HuH-7.5 (cell line): Measurements from ENCODE around the gene INSC.
"Not testable (repeated sequence)": the region's sequence is repeated elsewhere in the genome, so short reads cannot be mapped to it uniquely, and the experiment has no call there.

Source experiments
- DNase-seq: peaks from one replicate; pipeline ENCODE4 v3.0.0; 2011; ENCODE audit warnings: low spot score

INSC gene

GRCh38 chr11:15114501-15115475 lies at the start of gene INSC:
TSS of gene INSC (plus strand) at chr11:15114923. CDS start at chr11:15149175, 34,252 bp downstream.
- no peak for DNase-seq

- not testable (repeated sequence) for DNase-seq
Measured at GRCh38 chr11:15069751-15070150, 45.0 kb upstream of the INSC start.

GRCh38 chr11:15071556-15072255 lies 43.0 kb upstream of the INSC start:
- no peak for DNase-seq

- no peak for DNase-seq
Measured at GRCh38 chr11:15072551-15073143, 42.1 kb upstream of the INSC start.

GRCh38 chr11:15073361-15074205 lies 41.1 kb upstream of the INSC start, which contains the start of gene CALCB:
TSS of gene CALCB (plus strand) at chr11:15073593. CDS start at chr11:15074719, 1,126 bp downstream.
- DNase-seq = peak; percentile 25

GRCh38 chr11:15074206-15075161 lies 40.2 kb upstream of the INSC start:
- peak; percentile 64 for DNase-seq

- DNase-seq = no peak
Measured at GRCh38 chr11:15075162-15075526, 39.6 kb upstream of the INSC start.

- no peak for DNase-seq
Measured at GRCh38 chr11:15091175-15091574, 23.5 kb upstream of the INSC start.

GRCh38 chr11:15091625-15092024 lies 23.1 kb upstream of the INSC start:
- DNase-seq = no peak

GRCh38 chr11:15093432-15093831 lies 21.3 kb upstream of the INSC start:
- DNase-seq = no peak

GRCh38 chr11:15095736-15096228 lies 18.9 kb upstream of the INSC start:
- DNase-seq = no peak

- DNase-seq = no peak
Measured at GRCh38 chr11:15097411-15097810, 17.3 kb upstream of the INSC start.

GRCh38 chr11:15099267-15099666 lies 15.5 kb upstream of the INSC start:
- no peak for DNase-seq

GRCh38 chr11:15101072-15101709 lies 13.5 kb upstream of the INSC start:
- DNase-seq = peak; percentile 41

- DNase-seq = no peak
Measured at GRCh38 chr11:15104166-15104565, 10.6 kb upstream of the INSC start.

GRCh38 chr11:15106201-15106965 lies 8.3 kb upstream of the INSC start:
- no peak for DNase-seq

- DNase-seq = no peak
Measured at GRCh38 chr11:15107730-15108515, 6.8 kb upstream of the INSC start.

GRCh38 chr11:15108592-15109130 lies 6.1 kb upstream of the INSC start:
- no peak for DNase-seq
